GM21528 (cell line): ENCODE results near the gene PCDH9.

Experiments
- ATAC-seq: cut with Tn5 transposase; IDR thresholded peaks from one replicate; pipeline ENCODE4 v1.9.1; 2021; ENCODE audit warnings: mild to moderate bottlenecking, moderate library complexity; ENCODE audit not compliant: unreplicated experiment, low FRiP score

The PCDH9 gene

GRCh38 chr13:67168384-67168783 lies 61.8 kb downstream of the PCDH9 start:
- no peak for ATAC-seq

- no peak for ATAC-seq
These were observed 62.7 kb downstream of the PCDH9 start for GRCh38 chr13:67167420-67167819.

- no peak for ATAC-seq
These were observed 69.0 kb downstream of the PCDH9 start for GRCh38 chr13:67161176-67161575.

- ATAC-seq = no peak
These were observed 71.2 kb downstream of the PCDH9 start for GRCh38 chr13:67158903-67159302.

- ATAC-seq = no peak
These were observed 73.4 kb downstream of the PCDH9 start for GRCh38 chr13:67156723-67157060.

- ATAC-seq = no peak
These were observed 74.0 kb downstream of the PCDH9 start for GRCh38 chr13:67155898-67156722.

- no peak for ATAC-seq
These were observed 78.1 kb downstream of the PCDH9 start for GRCh38 chr13:67152085-67152484.

GRCh38 chr13:67151652-67152051 lies 78.5 kb downstream of the PCDH9 start:
- ATAC-seq = no peak

GRCh38 chr13:67150608-67151007 lies 79.5 kb downstream of the PCDH9 start:
- no peak for ATAC-seq

- no peak for ATAC-seq
These were observed 82.0 kb downstream of the PCDH9 start for GRCh38 chr13:67148161-67148571.

GRCh38 chr13:67147342-67148133 lies 82.6 kb downstream of the PCDH9 start:
- ATAC-seq = no peak

GRCh38 chr13:67146523-67147130 lies 83.5 kb downstream of the PCDH9 start:
- no peak for ATAC-seq

- no peak for ATAC-seq
These were observed 84.2 kb downstream of the PCDH9 start for GRCh38 chr13:67145950-67146349.

GRCh38 chr13:67143544-67144115 lies 86.5 kb downstream of the PCDH9 start:
- ATAC-seq = no peak

GRCh38 chr13:67140006-67140405 lies 90.1 kb downstream of the PCDH9 start:
- no peak for ATAC-seq

GRCh38 chr13:67139551-67139950 lies 90.6 kb downstream of the PCDH9 start:
- ATAC-seq = no peak

- ATAC-seq = no peak
These were observed 91.2 kb downstream of the PCDH9 start for GRCh38 chr13:67138970-67139369.

GRCh38 chr13:67137044-67137735 lies 92.9 kb downstream of the PCDH9 start:
- ATAC-seq = no peak

GRCh38 chr13:67136157-67136556 lies 94.0 kb downstream of the PCDH9 start:
- ATAC-seq = no peak

- no peak for ATAC-seq
These were observed 94.8 kb downstream of the PCDH9 start for GRCh38 chr13:67135356-67135755.
